IPS-NIHi11 (cell line): ENCODE results near the gene IGHMBP2.

Experiments used
- DNase-seq: peaks from one replicate; pipeline ENCODE4 v3.0.0; 2012; ENCODE audit warnings: mixed read lengths, low spot score

The IGHMBP2 gene

DNA sequence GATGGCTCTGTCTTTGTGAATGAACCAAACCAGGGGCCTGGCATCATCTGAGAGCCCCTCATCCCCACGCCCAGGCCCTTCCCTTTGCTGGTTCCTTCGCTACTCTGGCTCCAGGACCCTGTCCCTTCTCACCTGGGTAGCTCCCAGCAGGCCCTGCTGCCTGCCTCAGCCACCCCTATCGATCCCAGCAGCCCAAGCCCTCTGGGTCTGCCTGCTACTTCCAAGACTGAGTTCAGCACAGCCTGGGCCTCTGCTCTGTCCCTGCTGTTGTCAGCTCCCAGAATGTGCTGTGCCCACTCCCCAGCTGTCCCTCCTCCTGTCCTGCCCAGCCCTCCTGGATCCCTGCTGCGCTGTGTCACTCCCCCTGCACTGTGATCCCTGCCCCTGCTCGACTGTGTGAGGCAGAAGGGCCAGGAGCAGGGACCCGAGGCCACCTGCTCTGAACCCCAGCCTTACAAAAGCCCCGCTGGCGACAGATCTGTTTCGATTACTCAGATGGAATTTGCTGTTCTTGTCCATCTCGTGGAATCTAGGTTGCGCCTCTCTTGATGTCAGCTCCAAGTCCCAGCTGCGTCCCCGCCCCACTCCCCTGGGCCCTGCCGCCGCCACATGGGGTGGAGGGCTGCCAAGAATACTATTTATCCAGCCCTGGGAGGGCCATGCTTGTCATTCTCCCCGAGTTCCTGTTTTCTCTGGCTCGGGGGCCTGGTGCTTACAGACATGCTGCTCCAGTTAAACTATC lies 13.0 kb upstream of the IGHMBP2 start:
- no peak for DNase-seq

DNA sequence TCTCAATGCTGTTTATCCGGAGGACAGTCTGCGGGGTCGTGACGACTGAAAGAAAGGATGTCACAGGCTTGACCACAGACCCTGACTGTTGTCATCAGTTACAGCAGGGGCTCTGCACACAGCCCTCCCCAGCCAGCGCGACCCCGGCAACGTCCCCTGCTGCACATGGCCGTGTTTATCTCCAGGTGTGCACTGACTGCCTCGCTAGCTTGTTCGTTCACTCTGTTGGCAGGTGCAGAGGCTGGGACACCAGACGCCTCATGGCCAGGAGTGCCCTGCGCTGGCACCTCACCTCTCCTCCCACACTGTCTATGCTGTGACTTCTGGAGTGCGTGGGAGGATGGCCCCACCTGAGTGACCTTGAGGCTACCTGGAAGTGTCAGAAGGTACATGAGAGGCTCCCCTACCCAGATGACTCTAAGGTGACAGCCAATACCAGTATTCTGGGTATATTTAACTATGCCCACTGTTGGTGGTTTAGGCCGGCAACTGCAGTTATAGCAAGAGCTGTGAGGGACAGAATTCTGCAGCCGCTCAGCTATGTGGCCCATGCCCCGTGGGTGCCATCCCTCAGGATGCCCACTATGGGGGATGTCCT lies 12.2 kb upstream of the IGHMBP2 start:
- DNase-seq, result no peak

DNA sequence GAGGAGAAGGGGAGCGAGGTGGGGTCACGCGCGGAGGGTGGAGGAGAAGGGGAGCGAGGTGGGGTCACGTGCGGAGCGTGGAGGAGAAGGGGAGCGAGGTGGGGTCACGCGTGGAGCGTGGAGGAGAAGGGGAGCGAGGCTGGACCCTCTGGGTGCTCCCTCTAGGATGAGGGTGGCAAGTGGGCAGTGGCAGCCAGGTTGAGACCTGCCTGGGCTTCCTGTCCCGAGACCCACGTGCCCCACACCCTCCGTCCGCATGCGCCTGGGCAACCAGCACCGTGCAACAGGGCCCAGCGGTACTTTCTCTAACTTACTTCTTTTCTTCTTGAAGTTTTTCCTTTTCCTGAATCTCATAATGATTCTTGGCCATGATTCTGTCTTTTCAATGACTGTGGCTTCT lies 11.1 kb upstream of the IGHMBP2 start:
- DNase-seq, result no peak

DNA sequence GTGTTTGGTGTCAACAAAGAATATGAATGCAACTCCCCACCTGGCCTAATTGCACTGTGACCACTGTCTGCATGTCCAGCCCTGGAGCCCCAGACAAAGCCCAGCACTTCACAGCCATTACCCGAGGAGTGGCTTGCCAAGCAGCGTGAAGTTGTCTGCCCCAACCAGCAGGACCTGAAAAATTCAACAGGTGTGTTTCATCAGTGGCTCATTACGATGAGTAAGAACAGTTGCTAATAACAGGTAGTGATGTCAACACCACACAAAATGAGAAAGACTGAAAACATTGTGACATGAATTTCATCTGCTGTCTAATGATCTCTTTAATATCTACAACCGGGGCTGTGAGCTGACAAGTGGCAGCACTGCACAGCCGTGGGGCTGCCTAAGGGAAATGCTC lies 10.4 kb upstream of the IGHMBP2 start:
- DNase-seq, result no peak

- DNase-seq, result no peak
Observed at GRCh38 chr11:68896171-68896959, 7.3 kb upstream of the IGHMBP2 start.

DNA sequence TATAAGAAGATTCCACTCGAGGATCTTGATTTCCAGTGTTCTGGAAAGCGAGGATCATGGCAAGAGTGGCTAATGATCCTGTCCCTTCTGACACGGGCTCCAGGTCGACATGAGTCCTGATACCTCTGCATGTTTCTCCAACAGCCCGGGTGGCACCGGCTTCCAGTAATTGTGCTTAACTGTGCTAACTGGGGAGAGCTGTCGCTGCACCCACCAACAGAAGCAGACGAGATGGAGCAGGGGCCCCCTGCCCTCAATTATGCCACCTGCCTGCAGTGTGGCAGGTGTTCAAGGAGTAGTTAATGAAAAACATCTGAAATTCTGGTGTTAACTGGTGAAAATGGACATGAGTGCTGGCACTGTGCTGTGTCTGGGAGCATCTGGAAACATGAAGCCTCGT lies 6.2 kb upstream of the IGHMBP2 start:
- DNase-seq, result no peak

- DNase-seq, result no peak
Observed at GRCh38 chr11:68900835-68901381, 2.8 kb upstream of the IGHMBP2 start.

DNA sequence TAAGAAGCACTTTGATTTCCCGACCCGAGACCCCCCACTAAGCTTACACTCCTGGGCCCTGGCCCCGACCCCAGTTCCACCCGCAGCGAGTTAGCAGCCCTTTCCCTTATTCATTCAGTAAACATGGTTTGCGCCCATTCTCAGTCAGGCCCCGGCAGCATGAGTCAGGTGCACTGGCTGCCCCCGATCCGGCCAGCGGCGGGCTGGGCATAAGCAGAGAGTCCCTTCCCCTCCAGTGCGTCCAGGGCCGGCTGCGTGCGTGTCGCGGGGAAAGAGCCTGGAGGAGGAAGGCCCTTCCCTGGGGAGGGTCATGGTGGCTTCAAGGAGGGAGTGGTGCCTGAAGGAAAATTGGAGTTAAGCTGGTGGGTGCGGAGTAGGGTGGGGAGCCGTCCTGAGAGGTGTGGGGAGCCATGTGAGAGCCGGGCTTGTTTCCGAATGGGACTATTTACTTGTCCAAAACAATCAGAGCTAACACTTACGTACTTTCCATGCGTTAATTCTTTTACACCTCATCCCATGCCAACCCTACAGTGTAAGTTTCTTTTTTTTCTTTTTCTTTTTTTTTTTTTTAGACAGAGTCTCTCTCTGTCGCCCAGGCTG lies 657 bp downstream of the IGHMBP2 start:
- DNase-seq, result peak; percentile 59

DNA sequence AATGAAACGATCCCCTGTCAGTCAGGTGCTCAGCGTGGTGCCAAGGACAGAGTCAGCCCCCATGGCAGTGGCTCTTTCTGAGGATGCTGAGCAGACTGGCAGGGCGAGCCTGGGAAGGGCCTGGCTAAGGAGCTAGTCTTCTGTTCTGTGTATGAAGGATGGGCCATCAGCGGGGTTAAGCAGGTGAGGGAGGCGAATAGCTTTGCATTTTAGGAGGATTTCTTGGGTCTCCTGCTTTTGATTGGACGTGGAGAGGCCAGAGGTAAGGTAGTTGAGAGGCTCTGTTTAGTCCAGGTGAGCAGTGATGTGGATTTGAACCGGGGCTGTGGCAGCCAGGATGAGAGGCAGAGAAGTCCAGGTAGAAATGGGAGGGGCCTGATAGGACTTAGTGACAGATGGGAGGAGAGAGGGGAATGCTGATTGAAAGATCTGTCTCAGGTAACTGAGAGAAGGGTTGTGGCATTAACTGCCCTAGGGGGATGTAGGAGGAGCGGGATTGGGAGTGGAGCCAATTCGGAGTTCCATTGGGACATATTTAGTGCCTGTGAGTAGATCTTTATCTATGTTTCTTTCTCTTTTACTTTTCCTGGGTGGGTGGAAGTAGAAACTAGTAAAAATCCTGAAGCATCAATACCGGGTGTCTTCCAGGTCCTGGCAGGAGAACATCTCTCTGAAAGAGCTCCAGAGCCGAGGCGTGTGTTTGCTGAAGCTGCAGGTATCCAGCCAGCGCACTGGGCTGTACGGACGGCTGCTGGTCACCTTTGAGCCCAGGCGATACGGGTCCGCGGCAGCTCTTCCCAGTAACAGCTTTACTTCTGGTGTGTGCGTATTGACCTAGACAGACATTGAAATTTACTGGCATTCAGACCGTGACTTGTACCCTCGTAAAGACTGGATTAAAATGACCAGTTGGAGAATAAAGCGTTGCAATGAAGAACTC lies 2.0 kb downstream of the IGHMBP2 start:
- DNase-seq, result no peak

DNA sequence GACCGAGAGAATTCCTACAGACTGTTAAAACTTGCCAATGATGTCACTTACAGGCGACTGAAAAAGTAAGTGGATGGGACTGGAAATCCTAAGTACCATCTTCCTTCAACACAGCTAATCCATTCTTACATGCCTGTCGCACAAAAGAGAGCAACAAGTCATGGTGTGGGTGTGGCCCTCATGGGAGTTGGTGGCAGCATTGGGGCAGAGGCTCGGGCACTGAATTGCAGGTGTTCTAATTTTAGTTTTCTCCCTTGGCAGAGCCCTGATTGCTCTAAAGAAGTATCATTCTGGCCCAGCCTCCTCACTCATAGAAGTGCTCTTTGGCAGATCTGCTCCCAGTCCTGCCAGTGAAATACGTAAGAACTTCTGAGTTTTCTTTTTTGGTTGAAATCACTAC lies 4.6 kb downstream of the IGHMBP2 start:
- no peak for DNase-seq

- no peak for DNase-seq
Observed at GRCh38 chr11:68910965-68911364, 7.3 kb downstream of the IGHMBP2 start.

DNA sequence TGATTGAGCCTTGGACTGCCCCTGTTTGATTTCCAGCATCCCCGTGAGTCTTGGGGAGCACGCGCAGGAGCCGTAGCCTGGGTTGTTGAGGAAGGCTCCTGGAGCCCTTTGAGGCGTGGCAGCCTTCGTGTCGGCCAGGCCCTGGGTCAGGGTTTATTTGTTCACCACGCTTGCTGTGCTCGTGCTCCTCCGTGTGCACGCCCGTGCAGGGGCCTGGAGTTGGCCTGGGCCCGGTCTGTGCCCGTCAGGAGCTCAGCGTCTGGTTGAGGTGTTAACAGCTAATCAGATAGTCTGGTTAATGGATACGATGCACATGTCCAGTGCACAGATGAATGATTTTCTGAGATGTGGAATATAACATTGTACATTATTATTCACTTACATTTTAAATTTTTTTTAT lies 8.0 kb downstream of the IGHMBP2 start:
- DNase-seq, result no peak

- DNase-seq, result no peak
Observed at GRCh38 chr11:68912254-68912653, 8.6 kb downstream of the IGHMBP2 start.

DNA sequence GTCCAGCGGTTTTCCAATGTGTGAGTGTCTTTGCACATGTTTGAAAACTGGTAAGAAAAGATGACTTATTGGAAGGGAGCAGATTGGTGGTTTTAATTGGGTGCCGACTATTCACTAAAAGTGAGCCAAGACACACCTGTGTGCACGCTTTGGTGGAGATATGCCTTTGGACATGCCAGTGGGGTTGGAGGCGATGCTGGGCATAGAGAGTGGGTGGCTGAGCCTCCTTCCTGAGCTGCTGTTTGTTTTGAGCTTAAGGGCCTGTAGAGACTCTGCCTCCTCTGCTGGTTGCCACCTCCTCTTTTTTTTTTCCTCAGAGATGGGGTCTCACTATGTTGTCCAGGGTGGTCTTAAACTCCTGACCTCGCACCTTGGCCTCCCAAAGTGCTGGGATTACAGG lies 9.5 kb downstream of the IGHMBP2 start:
- DNase-seq, result no peak

- no peak for DNase-seq
Observed at GRCh38 chr11:68914761-68915160, 11.1 kb downstream of the IGHMBP2 start.

DNA sequence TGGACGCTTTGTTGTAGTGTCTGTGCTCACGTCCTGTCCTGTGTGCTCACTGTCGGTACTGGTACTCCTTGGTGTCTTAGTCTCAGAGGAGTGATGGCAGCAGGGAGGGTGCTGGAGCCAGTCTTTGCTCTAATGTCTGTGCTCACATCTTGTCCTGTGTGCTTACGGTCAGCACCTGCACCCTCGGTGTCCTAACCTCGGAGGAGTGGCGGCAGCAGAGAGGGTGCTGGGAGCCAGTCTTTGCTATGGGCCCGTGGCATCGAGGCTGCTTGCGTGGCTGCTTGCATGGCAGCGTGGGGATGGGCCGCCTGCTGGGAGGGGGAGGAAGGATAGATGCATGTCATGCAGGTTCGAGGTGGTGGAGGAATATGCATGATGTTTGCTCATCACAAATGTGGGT lies 12.7 kb downstream of the IGHMBP2 start:
- no peak for DNase-seq

DNA sequence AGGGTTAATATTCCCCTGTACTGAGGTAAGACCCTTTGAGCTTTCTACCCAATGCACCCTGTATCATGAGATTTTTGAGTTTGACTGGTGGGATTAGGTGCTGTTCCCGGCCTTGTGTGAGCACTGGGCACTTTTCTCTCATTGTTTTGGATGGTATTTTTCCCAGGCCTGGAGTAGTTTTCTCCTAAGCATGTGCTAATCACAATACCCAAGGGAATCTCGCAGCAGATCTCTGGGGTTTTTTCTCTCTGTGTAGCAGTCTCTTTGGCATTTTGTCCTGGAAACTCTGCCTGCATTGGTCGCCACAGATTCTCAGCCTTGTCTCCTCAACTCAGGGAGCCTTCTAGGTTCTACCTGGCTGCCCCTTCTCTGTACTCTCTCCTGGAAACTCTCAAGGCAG lies 19.9 kb downstream of the IGHMBP2 start:
- no peak for DNase-seq

- DNase-seq, result no peak
Observed at GRCh38 chr11:68924073-68924925, 20.6 kb downstream of the IGHMBP2 start.

GRCh38 chr11:68925611-68926010 lies 21.9 kb downstream of the IGHMBP2 start:
- DNase-seq, result no peak
